NCI-H748 (cell line): ENCODE data around the gene DNLZ.

Experiments used
- DNase-seq: peaks from one replicate; lab custom pipeline; 2025; ENCODE audit not compliant: unreplicated experiment; lab: John Stamatoyannopoulos, UW

Gene DNLZ

DNA sequence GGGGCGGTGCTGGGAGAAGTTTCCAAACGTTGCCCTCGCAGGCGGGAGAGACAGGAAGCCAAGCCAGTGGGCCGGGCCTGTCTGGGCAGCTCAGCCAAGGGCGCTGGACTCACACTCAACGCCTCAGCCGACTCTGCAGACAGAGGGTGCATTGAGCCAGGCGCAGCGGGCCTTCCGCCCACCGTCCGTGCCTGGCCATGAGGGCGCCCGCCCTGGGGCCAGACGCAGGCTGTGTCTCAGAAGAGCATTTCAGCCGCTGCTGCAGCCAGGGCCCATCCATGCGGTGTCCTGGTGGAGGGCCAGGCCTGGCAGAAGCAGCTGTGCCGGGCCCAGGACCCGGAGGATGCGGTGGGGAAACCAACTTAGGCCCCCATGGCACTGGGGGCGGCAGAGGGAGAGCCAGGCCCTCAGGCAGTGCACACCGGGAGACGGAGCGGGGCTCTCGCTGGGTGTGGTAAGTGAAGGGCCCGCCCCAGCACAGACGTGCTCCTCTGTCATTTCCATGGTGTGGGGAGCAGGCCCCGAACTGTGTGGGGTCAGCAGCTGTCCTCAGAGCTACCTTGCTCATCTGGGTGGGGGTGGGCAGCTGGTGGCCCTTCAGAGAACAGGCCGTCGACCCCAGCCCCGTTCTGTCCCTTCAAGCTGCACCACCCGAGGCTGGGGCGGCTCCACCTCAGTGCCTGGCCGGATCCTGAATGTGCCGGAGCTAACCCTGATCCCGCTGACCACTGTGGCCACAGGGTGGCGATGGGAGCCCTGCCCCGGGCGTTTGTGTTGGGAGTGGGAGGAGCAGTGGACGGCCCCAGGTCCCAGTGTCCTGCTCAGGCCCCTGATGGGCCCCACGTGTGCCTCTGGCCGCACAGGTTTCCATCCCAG, 18.0 kb downstream of the DNLZ start:
- DNase-seq, result no peak

GRCh38 chr9:136344544-136345280, 18.8 kb downstream of the DNLZ start:
- no peak for DNase-seq

- DNase-seq, result no peak
These were observed 19.7 kb downstream of the DNLZ start for GRCh38 chr9:136343884-136344269.

DNA sequence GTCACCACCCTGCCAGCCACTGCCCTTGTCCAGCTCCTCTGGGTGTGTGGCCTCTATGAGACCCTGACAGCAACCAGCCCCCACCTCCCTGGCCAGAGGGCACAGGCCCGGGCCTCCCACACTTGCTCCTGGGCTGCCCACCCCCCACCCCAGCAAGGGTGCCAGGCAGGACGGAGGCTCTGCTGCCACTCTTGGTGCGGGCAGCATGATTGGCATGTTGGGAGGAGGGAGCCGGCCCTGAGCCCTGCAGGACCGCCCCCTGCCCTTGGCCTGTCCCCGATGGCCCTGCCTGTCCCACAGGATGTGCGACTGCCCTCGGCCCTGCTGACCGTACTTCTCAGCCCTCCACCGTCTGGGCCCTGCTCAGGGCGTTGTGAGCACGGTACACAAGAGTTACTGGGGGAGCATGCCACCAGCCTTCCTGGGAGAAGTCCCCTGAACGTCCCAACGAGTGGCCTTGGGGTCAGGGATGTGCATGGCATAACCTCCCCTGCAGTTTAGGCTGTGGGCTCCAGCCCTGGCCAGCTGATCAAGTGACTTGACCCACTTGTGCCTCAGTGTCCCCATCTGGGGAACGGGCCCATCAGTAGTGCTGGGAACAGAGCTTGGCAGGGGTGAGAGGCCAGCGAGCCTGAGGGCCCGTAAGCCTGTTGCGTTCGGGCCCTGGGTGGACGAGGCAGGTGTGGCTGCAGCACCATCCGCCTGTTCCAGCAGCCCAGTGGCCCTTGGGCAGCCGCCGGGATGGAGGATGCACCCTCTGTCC, 20.2 kb downstream of the DNLZ start:
- no peak for DNase-seq

- DNase-seq, result peak; percentile 78
These were observed 21.1 kb downstream of the DNLZ start for GRCh38 chr9:136342181-136343120.

- no peak for DNase-seq
These were observed 21.8 kb downstream of the DNLZ start for GRCh38 chr9:136341769-136342168.

- DNase-seq, result no peak
These were observed 22.4 kb downstream of the DNLZ start for GRCh38 chr9:136341042-136341655.

DNA sequence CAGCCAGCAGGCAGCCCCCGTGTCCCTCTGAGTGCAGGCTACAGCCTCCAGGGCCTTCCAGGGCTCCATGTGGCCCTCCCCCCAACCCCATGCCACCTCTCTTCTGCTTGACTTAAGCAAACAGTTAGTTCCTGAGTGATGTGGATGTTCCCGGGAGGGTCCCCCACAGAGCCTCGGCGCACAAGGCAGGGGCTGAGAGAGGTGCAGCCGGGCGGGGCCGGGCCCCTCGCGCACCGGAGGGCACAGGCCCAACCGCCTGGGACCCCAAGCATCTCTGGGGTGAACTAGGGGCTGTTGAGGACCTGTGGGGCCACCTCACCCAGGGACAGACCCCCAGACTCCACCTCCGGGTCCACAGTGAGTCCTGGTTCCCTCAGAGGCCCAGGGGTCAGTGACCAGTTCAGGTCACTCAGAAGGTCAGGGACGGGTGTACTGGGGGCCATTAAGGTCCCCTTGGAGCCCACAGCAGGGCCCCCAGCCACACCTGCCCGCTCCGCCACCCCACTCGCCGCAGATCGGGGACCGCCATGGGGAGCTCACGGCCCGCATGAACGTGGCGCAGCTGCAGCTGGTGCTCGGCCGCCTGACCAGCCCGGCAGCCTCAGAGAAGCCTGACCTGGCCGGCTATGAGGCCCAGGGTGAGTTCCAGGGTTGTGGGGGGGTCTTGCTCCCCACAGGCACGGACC, 23.0 kb downstream of the DNLZ start:
- no peak for DNase-seq

DNA sequence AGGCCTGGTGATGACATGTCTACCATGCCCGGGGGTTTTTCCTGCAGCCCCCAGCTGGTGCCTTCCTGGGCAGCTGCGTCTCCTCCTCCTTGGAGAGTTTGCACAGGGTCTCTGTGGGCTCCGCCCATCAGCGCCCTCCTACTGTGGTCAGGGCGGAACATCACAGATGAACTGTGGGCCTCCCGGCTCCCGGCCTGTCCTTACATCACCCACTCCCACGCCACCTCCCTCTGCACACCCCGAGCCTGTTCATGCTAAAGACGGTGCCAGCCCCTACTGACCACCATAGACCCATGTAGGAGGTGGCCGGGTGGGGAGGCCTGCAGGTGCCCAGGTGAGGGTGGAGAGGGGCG, 23.6 kb downstream of the DNLZ start:
- no peak for DNase-seq

DNA sequence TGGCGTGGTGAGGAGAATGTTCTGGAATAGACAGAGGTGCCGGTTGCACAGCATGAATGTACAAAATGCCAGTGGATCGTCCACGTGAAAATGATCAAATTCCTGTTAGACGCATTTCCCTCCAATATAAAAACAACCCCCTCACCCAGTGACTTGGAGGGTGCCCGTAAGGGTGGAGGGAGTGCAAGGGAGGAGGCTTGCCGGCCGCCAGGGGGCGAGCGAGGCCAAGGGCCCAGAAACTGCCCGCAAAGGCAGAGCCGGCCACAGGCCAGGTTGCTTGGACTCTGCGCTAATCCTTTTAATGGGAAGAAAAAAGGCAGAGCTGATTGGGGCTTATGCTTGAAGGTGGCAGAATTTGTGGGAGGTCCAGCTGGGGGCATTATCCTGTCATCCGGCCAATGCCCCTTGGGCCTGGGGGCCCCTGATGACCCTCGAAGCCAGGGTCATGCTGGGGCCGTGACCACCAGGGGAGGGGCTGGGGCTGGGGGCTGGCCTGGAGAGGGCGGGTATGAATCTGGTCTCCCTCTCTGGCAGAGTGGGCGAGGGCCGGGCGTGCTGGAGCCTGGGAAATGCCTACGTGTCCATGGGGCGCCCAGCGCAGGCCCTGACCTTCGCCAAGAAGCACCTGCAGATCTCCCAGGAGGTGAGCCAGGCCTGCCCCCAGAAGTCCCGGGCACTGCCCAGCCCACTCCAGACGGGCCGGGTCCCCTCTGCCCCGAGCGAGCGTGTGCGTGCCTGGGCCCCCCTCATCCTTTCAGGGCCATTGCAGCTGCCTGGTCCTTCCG, 24.2 kb downstream of the DNLZ start:
- DNase-seq, result peak; percentile 68

- no peak for DNase-seq
These were observed 25.0 kb downstream of the DNLZ start for GRCh38 chr9:136338511-136338910.

DNA sequence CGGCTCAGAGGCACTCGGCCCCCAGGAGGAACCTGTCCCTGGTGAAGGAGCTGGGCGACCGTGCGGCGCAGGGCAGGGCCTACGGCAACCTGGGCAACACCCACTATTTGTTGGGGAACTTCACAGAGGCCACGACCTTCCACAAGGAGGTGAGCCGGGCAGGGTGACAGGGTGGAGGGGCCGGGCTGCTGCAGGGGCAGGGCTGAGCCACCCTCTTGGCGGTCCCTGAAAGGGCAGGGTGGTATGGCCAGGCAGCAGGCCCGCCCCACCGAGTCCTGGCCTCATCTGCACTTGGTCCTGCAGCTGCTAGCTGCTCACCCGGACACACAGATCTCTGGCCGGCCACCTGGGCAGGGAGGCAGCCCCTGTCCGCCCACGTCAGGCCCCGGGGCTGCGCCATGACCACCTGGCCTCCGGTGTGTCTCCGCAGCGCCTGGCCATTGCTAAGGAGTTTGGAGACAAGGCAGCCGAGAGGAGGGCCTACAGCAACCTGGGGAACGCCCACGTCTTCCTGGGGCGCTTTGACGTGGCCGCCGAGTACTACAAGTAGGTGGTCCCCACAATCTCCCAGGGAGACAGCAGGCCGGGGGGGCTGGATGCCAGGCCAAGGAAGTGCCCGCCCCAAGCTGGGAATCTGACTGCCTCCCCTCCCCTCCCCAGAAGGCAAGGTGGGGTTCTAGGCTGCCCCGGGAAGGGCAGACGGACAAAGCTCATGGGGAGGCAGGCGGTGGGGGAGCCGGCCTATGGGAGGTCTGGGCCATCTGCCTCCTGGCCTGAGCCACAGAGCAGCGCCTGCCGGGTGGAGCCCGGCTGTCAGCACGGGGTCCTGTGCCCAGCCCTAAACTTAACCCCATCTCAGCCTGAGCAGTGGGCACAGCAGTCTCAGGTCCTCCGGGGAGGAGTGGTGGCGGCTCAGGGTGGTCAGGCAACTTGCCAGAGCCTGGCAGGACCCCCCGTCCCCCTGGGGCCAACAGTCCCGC, 25.8 kb downstream of the DNLZ start:
- no peak for DNase-seq

DNA sequence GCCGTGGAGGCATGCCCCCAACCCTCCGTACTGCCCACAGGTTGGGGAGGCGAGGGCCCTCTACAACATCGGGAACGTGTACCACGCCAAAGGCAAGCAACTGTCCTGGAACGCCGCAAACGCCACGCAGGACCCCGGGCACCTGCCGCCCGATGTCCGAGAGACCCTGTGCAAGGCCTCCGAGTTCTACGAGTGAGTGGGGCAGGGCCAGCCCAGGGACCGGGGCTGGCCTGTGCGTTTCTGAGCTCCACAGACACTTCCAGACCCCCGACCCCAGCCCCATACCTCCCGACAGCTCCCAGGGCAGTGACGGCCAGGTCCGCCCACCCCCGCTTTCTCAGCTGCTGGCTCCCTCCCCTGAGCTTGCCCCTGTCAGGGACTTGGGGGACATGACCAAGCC, 26.7 kb downstream of the DNLZ start:
- no peak for DNase-seq

DNA sequence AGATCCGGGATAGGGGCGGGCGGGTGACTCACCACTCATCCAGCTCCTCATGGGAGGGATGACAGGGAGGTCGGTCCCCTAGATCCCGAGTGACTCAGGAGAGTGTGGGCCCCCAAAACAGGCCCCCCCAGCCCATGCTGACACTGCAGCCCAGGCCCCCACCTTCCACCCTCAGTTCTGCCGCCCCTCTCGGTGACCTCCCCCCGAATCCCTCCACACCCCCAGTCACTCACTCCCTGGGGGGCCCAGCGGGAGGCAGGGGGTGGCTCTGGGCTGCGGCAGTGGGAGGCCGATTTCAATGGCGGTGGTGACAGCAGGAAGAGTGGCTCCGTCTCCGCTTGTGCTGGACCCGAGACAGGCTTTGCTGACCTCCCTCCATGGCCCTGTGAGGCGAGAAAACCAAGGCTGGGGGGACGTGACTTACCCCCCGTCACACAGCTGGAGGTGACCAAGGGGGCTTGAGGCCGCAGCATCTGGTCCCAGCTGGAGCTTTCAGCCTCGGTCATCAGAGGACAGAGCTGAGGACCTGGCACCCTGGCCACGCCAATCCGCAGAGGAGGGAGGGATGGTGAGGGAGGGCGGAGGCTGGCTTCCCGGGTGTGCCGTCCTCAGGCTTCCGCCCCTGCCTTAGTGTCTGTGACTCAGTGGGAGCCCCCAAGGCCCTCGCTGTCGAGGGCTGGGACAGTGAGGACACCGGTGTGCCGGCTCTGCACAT, 27.2 kb downstream of the DNLZ start:
- no peak for DNase-seq

- no peak for DNase-seq
These were observed 28.0 kb downstream of the DNLZ start for GRCh38 chr9:136335296-136336155.

DNA sequence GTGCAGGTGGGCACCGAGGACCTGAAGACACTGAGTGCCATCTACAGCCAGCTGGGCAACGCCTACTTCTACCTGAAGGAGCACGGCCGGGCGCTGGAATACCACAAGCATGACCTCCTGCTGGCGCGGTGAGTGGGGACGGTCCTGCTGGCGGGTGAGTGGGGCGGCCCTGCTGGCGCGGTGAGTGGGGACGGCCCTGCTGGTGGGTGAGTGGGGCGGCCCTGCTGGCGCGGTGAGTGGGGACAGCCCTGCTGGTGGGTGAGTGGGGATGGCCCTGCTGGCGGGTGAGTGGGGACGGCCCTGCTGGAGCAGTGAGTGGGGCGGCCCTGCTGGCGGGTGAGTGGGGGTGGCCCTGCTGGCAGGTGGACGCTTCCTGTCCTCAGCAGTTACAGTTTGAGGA, 29.0 kb downstream of the DNLZ start:
- DNase-seq, result no peak
